GM21526 (cell line): Measurements from ENCODE around the gene OGN.
"Not testable (repeated sequence)": the region's sequence is repeated elsewhere in the genome, so short reads cannot be mapped to it uniquely, and the experiment has no call there.

ENCODE experiments used
- ATAC-seq: cut with Tn5 transposase; IDR thresholded peaks from one replicate; pipeline ENCODE4 v1.9.1; 2021; ENCODE audit warnings: moderate library complexity; ENCODE audit not compliant: unreplicated experiment, low FRiP score

Gene OGN, protein sequence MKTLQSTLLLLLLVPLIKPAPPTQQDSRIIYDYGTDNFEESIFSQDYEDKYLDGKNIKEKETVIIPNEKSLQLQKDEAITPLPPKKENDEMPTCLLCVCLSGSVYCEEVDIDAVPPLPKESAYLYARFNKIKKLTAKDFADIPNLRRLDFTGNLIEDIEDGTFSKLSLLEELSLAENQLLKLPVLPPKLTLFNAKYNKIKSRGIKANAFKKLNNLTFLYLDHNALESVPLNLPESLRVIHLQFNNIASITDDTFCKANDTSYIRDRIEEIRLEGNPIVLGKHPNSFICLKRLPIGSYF

DNA sequence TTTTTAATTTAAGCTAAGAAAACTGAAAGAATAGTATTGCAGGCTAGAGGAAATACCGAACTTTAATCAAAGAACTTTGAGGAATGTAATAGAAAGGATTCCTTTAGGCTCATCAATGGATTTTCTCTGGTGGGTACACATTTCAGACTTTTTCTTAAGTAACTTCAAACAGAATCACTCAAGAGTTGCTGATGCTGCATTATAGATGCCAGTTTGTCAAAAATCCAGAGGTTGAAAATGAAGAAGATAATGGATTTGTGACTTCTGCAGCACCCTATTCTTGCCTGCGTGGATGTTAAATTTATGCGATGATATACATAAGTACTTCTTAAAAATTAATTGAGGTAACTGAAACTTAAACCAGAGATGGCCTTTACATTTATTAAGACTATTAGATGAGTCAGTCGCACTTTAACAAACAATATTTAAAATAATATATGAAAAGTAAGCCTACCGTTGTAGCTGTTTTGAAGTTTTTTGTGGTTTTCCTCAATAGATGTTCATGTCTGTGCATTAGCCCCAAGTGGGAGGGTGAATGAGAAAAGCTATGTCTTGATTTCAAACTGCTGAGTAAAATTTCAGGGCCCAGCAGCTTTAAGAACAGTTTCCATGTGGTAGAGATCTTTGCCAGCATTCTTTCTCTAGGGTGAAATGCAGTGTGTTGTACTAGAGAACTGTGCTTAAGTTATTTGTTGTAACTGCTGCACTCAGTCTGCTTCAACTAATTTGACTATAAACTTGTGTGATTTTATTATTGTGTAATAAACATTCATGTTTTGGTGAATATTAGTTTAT, at the start of gene OGN:
Gene OGN, minus strand, starts transcription at position 537 of the 795 bp plus-strand sequence. CDS start 1,171 bp downstream, outside the sequence.
- no peak for ATAC-seq

GRCh38 chr9:92446536-92446935, 42.2 kb upstream of the OGN start:
- no peak for ATAC-seq

GRCh38 chr9:92444841-92445240, 40.5 kb upstream of the OGN start:
- no peak for ATAC-seq

DNA sequence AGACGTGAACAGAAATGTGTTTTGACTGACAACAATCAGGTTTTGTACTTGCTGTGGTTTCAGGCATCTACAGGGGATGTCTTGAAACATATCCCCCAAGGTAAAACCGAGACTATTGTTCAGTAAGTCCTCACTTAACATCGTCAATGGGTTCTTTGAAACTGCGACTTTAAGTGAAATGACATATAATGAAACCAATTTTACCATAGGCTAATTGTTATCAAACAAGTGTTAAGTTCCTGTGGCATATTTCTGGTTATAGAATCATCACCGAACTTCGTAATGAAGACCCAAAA, 36.3 kb upstream of the OGN start:
- ATAC-seq = no peak

GRCh38 chr9:92439921-92440750, 35.8 kb upstream of the OGN start:
- no peak for ATAC-seq

- no peak for ATAC-seq
Observed at GRCh38 chr9:92438900-92439526, 34.6 kb upstream of the OGN start.

GRCh38 chr9:92435263-92435662, 30.9 kb upstream of the OGN start:
- ATAC-seq = no peak

- no peak for ATAC-seq
Observed at GRCh38 chr9:92432972-92433548, 28.7 kb upstream of the OGN start.

DNA sequence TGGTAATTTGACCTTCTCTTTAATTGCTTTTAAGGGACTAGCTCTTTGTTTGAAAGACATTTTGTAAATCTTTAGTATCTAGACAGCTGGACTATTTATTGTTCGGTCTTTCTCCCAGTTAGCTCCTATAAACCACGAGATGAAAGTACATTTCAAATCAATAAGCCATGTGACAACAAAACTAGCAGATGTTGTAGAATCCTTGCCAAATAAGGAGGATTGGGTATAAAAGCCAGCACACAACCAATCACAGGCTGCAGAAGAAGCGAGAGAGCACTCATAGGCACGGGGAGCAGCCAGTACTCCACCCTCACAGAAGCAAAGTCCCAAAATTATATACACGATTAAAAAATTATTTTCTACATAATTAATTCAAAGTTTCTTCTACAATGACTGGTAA, 28.0 kb upstream of the OGN start:
- ATAC-seq = no peak

DNA sequence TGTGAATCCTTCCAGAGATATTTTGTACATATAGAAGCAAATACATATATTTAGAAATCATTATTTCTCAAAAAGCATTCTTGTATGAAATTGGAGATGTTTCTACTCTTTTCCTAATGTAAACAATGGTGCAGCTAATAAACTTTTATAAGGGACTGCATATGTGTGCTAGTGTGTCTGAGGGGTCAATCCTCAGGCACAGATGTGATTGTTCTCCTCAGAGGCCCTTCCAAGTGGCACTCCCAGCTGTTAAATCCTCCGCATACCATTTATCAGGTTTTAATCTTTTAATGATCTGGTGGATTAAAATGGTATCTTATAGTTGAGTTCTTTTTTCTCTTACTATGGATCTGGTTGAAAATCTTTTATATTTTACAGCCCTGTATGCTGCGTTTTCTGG, 25.5 kb upstream of the OGN start:
- no peak for ATAC-seq

DNA sequence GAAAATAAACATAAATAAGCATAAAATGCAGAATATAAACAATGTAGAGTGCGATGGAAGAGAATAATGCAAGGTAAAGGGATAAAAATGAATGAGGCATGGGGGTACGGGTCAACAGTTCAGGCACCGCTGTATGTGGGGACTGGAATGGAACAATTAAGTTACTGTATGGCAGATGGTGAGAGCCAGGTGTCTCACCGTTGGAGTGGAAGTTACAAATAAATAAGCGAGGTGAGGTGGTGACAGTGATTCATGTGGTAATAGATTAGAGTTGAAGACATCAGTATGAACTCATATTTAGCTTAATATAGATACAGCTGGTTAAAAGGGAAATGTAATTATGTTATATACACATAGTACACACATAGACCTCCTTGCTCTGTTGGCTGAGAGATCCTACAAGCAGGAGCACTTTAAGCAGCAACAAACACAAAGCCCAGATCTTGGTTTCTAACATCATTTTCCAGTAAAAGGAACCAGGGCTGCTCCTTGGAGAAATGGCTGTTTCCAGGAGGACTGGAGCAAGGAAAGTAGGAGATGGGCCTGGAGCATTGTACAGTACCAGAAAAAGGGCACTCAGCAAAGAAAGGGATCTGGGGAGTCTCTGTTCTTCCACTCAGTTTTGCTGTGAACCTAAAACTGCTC, 22.2 kb upstream of the OGN start:
- ATAC-seq = no peak

GRCh38 chr9:92425474-92425873, 21.1 kb upstream of the OGN start:
- ATAC-seq = no peak

DNA sequence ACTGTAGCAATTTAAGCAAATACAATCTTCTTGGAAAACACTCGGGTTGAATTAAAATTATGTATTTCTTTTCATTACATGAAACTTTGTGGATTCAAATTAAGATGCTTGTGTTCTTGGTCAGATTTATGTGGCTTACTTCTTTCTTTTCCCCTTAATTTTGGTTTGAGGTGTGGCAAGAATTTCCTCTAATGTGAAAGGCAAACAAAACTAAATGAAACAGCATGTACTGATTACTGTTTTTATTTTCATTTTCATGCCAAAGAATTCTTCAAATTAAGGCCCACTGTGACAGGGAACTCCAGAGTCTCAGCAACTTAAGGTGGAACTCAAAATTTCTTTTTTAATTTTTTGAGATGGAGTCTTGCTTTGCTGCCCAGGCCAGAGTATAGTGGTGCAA, 20.0 kb upstream of the OGN start, which contains the start of gene OMD:
Gene OMD, minus strand, starts transcription at position 132 of the 400 bp plus-strand sequence. CDS start 6,913 bp downstream, outside the sequence.
- no peak for ATAC-seq

DNA sequence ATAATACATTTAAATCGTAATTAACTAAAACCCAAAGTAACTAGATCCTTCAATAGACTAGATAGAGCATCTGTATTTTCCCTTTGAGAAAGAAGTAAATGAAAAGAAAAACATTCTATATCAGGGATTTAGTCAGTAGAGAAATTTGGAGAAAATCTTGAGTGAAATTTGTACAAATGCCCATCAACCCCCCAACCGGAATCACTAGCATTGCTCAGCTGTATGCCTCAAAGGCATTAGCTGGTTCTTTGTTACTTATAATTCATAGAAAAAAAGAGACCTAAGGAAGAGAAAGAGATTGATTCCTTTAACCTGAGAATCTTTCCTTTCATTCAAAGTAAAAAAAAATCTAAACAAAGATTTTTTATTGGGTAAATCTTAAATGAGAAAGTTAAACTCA, 19.2 kb upstream of the OGN start:
- no peak for ATAC-seq

- no peak for ATAC-seq
Observed at GRCh38 chr9:92422611-92423338, 18.4 kb upstream of the OGN start.

GRCh38 chr9:92414566-92414965, 10.2 kb upstream of the OGN start:
- ATAC-seq = no peak

DNA sequence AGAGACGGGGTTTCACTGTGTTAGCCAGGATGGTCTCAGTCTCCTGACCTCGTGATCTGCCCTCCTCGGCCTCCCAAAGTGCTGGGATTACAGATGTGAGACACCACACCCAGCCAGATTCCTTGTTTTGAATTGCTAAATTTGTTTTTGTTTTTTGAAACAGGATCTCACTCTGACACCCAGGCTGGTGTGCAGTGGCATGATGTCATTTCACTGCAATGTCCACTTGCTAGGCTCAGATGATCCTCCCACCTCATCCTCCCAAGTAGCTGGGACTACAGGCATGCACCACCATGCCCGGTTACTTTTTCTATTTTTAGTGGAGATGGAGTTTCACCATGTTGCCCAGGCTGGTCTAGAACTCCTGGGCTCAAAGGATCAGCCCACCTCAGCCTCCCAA, 6.8 kb upstream of the OGN start:
- ATAC-seq = not testable (repeated sequence)

DNA sequence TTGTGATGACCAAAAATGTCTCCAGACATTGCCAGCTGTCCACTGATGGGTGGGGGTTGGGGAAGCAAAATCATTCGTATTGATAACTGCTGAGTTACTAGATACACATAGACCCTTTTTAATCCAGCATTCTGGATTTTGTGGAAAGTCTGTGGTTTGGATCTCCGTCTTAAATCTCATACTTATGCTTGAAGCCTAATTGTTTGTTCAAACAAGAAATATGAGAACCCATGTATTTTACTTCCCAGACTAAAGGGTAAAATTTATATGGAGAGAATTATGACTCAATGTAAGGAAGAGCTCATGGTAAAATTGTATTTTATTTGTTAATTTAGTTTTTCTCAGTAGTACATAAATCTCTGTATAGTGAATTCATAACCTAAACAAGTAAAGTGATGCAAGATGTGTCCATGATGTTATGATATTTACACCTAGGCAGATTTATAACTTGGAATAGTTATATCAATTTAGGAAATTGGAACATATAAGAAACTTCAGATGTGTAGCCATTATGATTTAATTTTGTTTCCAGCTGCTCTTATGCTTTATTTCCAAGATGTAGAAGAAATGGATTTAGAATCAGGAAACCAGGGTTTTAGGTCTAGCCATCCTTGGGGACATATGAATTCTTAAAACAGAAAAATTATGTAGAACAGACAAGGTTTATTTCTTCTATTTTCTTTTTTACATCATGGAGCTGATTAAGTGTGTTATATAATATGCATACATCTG, 4.5 kb upstream of the OGN start:
- ATAC-seq = no peak

DNA sequence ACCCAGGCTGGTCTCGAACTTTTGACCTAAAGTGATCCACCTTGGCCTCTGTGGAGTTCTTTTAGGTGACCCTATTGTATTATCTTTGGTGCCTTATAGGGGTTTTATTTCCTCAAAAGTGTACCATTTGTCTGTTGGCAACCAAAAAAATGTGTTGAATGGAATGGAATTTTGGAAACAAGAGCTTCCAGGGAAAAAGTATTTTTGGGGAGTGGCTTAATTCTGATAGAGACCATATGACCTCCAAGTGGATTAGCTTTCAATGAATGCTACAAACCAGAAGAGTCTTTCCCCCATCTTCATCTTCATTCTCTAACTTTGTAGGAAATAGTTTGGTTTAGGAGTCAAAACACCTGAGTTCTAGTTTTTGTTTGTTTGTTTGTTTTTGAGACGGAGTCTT, 3.4 kb upstream of the OGN start:
- ATAC-seq = no peak
